ENCODE results near the gene SKP1.
A peak's percentile ranks its signal among the peaks of the same experiment; 100 is the strongest.

SKP1 gene

DNA sequence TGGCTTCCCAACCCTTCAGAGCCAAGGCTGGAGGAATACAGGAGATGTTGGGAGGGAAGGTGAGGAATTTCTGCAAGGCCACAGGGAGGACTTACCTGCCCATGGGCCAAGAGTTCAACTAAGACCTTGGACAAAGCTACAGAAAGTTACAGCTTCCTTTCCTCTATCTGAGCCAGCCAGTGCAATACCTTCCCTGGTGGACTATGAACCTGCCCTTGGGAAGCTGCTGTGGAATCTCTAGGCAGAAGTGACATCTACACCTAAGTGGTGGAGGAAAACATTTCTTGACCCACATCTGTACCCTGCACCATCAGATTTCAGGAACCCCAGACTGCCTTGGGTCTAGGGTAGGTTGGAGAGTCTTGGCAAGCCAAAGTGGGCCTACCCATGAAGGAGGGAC lies 6.7 kb upstream of the SKP1 start:
- H3K4me3 ChIP-seq (ENCODE audit: low read depth, low read length), result no peak overlapping the region
- no peaks in the 10 kb centered on the region for H3K9me3 ChIP-seq (ENCODE audit: severe bottlenecking)
- H3K27ac ChIP-seq, result no peak overlapping the region
- no peaks in the 10 kb centered on the region for H3K36me3 ChIP-seq
- no peaks in the 10 kb centered on the region for H3K27me3 ChIP-seq (ENCODE audit: insufficient read depth, low read depth, severe bottlenecking)
- no peak for DNase-seq
- TF ChIP-seq, protein P1, sequence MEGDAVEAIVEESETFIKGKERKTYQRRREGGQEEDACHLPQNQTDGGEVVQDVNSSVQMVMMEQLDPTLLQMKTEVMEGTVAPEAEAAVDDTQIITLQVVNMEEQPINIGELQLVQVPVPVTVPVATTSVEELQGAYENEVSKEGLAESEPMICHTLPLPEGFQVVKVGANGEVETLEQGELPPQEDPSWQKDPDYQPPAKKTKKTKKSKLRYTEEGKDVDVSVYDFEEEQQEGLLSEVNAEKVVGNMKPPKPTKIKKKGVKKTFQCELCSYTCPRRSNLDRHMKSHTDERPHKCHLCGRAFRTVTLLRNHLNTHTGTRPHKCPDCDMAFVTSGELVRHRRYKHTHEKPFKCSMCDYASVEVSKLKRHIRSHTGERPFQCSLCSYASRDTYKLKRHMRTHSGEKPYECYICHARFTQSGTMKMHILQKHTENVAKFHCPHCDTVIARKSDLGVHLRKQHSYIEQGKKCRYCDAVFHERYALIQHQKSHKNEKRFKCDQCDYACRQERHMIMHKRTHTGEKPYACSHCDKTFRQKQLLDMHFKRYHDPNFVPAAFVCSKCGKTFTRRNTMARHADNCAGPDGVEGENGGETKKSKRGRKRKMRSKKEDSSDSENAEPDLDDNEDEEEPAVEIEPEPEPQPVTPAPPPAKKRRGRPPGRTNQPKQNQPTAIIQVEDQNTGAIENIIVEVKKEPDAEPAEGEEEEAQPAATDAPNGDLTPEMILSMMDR (IDR thresholded peaks at IDR 0.05; ENCODE audit: low read depth, low read length), result no peak

DNA sequence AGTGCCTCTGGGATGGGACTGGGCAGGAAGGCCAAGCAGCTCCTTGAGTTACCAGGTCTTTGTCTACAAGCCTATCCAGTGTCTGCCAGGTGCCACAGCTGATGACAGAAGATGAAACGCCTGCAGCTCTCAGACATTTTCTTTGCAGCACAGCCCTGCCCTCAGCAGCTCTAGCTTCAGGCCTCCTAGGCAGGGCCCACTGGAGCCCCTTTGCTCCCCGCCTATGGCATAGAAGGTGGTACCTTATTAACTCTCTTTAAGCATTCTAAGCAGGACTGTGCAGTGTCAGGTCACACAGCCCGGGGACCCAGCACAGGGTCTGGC lies 1.3 kb upstream of the SKP1 start:
- TF ChIP-seq, protein P1 (IDR thresholded peaks at IDR 0.05; ENCODE audit: low read depth, low read length), result no peak
- Histone ChIP-seq H3K27ac (no peak overlapping the region), H3K4me3 (ENCODE audit: low read depth, low read length) (no peak overlapping the region), H3K27me3 (ENCODE audit: insufficient read depth, low read depth, severe bottlenecking) (no peaks in the 10 kb centered on the region), H3K9me3 (ENCODE audit: severe bottlenecking) (no peaks in the 10 kb centered on the region), H3K36me3 (peaks cover 15% of the 10 kb centered on the region)
- DNase-seq, result no peak

DNA sequence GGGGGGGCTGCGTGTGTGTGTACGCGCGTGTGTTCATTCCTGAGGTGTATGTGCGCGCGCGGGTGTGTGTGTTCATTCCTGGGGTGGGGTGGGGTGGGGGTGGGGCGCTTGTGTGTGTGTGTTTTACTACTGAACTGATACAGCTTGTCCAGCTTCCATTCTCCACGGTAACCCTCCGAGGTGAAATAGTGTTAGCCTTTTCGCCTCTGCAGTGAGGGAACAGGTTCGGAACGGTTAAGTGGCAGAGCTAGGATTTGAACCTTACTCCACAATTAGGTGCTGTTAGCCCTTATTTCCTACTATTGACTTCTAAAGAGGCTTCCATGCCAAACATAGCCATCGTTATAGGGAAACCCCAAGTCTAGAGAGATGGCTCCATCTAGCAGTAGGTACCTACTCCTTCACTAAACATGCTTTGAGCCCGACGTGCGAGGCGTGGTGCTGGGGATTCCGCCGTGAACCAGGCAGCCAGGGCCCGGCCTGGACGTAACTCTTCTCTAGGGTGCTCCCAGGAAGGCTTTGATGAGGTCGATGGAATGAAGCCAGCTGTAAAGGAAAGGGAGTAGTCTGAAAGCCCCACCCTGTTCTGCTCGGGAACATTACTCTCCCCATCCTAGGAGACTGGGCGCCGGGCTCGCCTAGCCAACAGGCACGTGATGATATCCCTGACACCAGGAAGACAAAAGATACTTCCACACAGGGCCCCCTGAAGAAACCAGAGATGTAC lies 782 bp upstream of the SKP1 start:
- TF ChIP-seq, protein P1 (IDR thresholded peaks at IDR 0.05; ENCODE audit: low read depth, low read length), result no peak
- Histone ChIP-seq H3K36me3 (peaks cover 17% of the 10 kb centered on the region), H3K27ac (peak overlapping the region; percentile 100), H3K4me3 (ENCODE audit: low read depth, low read length) (peak overlapping the region; percentile 98), H3K9me3 (ENCODE audit: severe bottlenecking) (no peaks in the 10 kb centered on the region), H3K27me3 (ENCODE audit: insufficient read depth, low read depth, severe bottlenecking) (no peaks in the 10 kb centered on the region)
- no peak for DNase-seq

DNA sequence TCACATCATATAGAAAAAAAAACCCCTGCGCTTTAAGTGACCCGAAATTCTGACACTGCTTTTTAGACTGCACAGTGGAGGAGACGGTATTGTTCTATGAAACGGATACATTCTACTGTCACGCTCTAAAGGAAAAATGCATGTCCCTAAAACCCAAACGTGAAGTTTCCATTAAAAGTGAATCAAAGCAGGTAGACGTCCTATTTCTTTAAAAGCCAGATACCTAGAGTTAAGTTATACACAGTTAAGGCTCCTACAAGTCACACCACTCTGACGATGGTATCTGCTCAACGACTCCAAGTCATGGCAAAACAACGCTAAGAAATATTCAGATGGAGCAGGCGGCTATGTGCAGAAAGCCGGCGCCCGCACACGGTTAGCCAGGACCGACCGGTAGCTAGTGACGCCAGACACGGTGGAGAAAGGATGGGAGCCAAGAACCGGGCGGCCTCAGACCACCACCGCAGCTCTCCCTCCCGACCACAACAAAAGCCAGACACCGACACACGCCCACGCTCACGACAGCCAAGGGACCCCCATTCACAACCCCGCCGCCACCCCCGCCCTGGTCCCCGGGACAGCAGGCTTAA lies 734 bp downstream of the SKP1 start:
- H3K4me3 ChIP-seq (ENCODE audit: low read depth, low read length), result peak overlapping the region; percentile 98
- peaks cover 33% of the 10 kb centered on the region for H3K36me3 ChIP-seq
- no peaks in the 10 kb centered on the region for H3K9me3 ChIP-seq (ENCODE audit: severe bottlenecking)
- H3K27ac ChIP-seq, result peak overlapping the region; percentile 100
- H3K27me3 ChIP-seq (ENCODE audit: insufficient read depth, low read depth, severe bottlenecking), result no peaks in the 10 kb centered on the region
- TF ChIP-seq, protein P1 (IDR thresholded peaks at IDR 0.05; ENCODE audit: low read depth, low read length), result no peak
- no peak for DNase-seq

DNA sequence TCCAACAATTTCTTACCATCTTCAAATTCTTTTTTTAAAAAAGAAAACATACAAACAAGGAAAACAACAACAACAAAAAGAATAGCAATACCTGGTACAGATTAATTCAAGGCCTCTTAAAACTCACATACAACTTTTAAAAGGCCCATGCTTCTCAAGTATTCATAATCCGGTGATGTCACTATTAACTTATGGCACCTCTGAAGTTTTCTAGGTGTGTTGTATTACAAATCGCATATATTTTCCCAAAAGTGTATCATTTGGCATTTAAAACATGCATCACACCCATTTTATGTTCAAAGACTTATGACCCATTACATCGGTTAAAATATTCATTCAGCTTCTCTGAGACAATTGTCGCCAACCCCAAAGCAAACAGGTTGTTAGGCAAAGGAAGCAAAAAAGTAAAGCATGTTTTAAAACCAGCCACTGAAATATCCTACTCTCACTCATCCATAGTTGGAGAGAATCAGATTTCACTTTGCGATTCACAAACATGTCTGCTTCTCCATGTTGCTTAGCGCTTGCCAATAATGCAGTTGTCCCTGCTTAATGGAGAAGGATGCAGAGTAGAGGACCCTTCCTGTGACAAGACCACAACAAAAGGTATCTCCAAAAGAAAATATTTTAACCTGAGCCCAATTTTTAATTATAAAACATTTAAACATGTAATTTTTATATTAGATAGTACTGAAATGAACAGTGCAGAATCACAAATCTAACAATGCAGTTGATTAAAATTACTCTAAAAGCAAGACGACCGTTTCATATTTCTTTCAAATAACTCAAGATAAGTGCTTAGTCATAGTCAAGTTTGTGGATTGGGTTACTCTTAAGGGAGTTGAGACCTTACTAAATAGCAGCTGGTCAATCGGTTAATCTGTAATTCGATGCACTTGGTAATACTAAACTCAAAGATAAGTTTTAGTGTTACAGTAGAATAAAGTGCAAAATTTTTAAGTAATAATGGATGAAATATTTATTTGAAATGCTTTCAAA lies 1.6 kb downstream of the SKP1 start:
- peak overlapping the region; percentile 100 for H3K27ac ChIP-seq
- DNase-seq, result no peak

More for the DNA sequence above, 1.6 kb downstream of the SKP1 start:
- TF ChIP-seq, protein P1 (IDR thresholded peaks at IDR 0.05; ENCODE audit: low read depth, low read length), result no peak
- peaks cover 41% of the 10 kb centered on the region for H3K36me3 ChIP-seq
- peak overlapping the region; percentile 98 for H3K4me3 ChIP-seq (ENCODE audit: low read depth, low read length)
- H3K9me3 ChIP-seq (ENCODE audit: severe bottlenecking), result no peaks in the 10 kb centered on the region
- no peaks in the 10 kb centered on the region for H3K27me3 ChIP-seq (ENCODE audit: insufficient read depth, low read depth, severe bottlenecking)
